ENCODE results near the gene SARDH. TPM values are rescaled to one million over a fixed set of nuclear protein-coding genes. Genes with fewer than 3 reads are reported as not detected.

The SARDH gene
- total RNA-seq, 4 donors from 2014 or later = 0.47 to 5.0 (median 0.95) TPM

- H3K36me3 ChIP-seq = peaks cover 0 to 85% (median 4%) of the 10 kb centered on the region in 3 donors
- TF ChIP-seq POLR2A (IDR thresholded peaks at IDR 0.05) (no peak), CTCF (IDR thresholded peaks at IDR 0.05) (no peak)
- H3K27me3 ChIP-seq = no peaks in the 10 kb centered on the region
- H3K27ac ChIP-seq = no peak overlapping the region
- no peak overlapping the region for H3K4me3 ChIP-seq
- DNase-seq = peak in 1 of 3 donors; percentile 36
- H3K4me1 ChIP-seq = no peaks in the 10 kb centered on the region
- H3K9me3 ChIP-seq = peaks cover 0 to 8% (median 0%) of the 10 kb centered on the region in 4 donors
Observed at GRCh38 chr9:133777068-133777791, 39.1 kb upstream of the SARDH start.

GRCh38 chr9:133775951-133776905 lies 38.1 kb upstream of the SARDH start:
- Histone ChIP-seq H3K9me3 (peaks cover 0 to 8% (median 0%) of the 10 kb centered on the region in 4 donors), H3K4me1 (no peaks in the 10 kb centered on the region), H3K36me3 (peaks cover 0 to 92% (median 4%) of the 10 kb centered on the region in 3 donors), H3K27ac (no peak overlapping the region), H3K4me3 (no peak overlapping the region), H3K27me3 (no peaks in the 10 kb centered on the region)
- DNase-seq = peak in 1 of 3 donors; percentile 40
- no peak for TF ChIP-seq CTCF (IDR thresholded peaks at IDR 0.05)
- no peak for TF ChIP-seq POLR2A (IDR thresholded peaks at IDR 0.05)

GRCh38 chr9:133775291-133775690 lies 37.1 kb upstream of the SARDH start:
- Histone ChIP-seq H3K27me3 (no peaks in the 10 kb centered on the region), H3K36me3 (peaks cover 0 to 87% (median 4%) of the 10 kb centered on the region in 3 donors), H3K4me3 (no peak overlapping the region), H3K9me3 (peaks cover 0 to 8% (median 0%) of the 10 kb centered on the region in 4 donors), H3K27ac (no peak overlapping the region), H3K4me1 (no peaks in the 10 kb centered on the region)
- no peak for DNase-seq
- TF ChIP-seq CTCF (IDR thresholded peaks at IDR 0.05) = no peak
- TF ChIP-seq POLR2A (IDR thresholded peaks at IDR 0.05) = no peak

GRCh38 chr9:133774799-133775198 lies 36.6 kb upstream of the SARDH start:
- Histone ChIP-seq H3K4me1 (no peaks in the 10 kb centered on the region), H3K27me3 (no peaks in the 10 kb centered on the region), H3K9me3 (peaks cover 0 to 8% (median 0%) of the 10 kb centered on the region in 4 donors), H3K27ac (no peak overlapping the region), H3K36me3 (peaks cover 0 to 87% (median 4%) of the 10 kb centered on the region in 3 donors), H3K4me3 (no peak overlapping the region)
- peak in 1 of 3 donors; percentile 38 for DNase-seq
- TF ChIP-seq CTCF (IDR thresholded peaks at IDR 0.05) = no peak
- no peak for TF ChIP-seq POLR2A (IDR thresholded peaks at IDR 0.05)

GRCh38 chr9:133773889-133774655 lies 35.9 kb upstream of the SARDH start:
- H3K4me3 ChIP-seq = no peak overlapping the region
- H3K36me3 ChIP-seq = peaks cover 0 to 87% (median 4%) of the 10 kb centered on the region in 3 donors
- H3K4me1 ChIP-seq = no peaks in the 10 kb centered on the region
- no peaks in the 10 kb centered on the region for H3K27me3 ChIP-seq
- no peak for TF ChIP-seq CTCF (IDR thresholded peaks at IDR 0.05)
- TF ChIP-seq POLR2A (IDR thresholded peaks at IDR 0.05) = no peak
- DNase-seq = peak in 1 of 3 donors; percentile 27
- peaks cover 0 to 8% (median 0%) of the 10 kb centered on the region in 4 donors for H3K9me3 ChIP-seq
- no peak overlapping the region for H3K27ac ChIP-seq
